Colonic mucosa (tissue), 4 donors: Measurements from ENCODE around the gene RBM8A. TPM values are rescaled to one million over a fixed set of nuclear protein-coding genes. Genes with fewer than 3 reads are reported as not detected.

Source experiments
- DNase-seq: peaks from one replicate; pipeline ENCODE4 v3.0.0-alpha.2; 2020
- H3K27ac ChIP-seq: fragments of 200-600 bp; one replicate; pipeline ENCODE4 v1.8.0; 2021
- H3K27me3 ChIP-seq: fragments of 200-600 bp; one replicate; pipeline ENCODE4 v1.8.0; 2021
- H3K36me3 ChIP-seq: fragments of 200-600 bp; one replicate; pipeline ENCODE4 v1.8.0; 2021
- H3K4me1 ChIP-seq: fragments of 200-600 bp; one replicate; pipeline ENCODE4 v1.8.0; 2021; ENCODE audit warnings: mild to moderate bottlenecking
- H3K4me3 ChIP-seq: fragments of 200-600 bp; one replicate; pipeline ENCODE4 v1.8.0; 2021
- H3K9ac ChIP-seq, 2 donors: one replicate each; pipeline ENCODE4 v1.7.0; 2013; ENCODE audit warnings: control low read depth in 2 of 2, low read depth in 2 of 2, low read length in 2 of 2
- H3K9me3 ChIP-seq: fragments of 200-600 bp; one replicate; pipeline ENCODE4 v1.8.0; 2021
- intact Hi-C: fragments of 100-400 bp; cut with DNase I; formaldehyde crosslinking; loops from one replicate; pipeline ENCODE4 v1.14.1; 2022
- total RNA-seq, 2 donors: library from RNA; stranded (reverse); fragmentation: NEBNext Ultra II Directional in 1 of 2; extraction: Animal tissue kit (Norgen Biotek cat#: 25700) in 1 of 2; gene quantifications; one replicate each; pipeline ENCODE4 v1.2.1, GENCODE V29; 2021
- TF ChIP-seq, protein P1 (sequence below): fragments of 200-600 bp; IDR thresholded peaks from one replicate; pipeline ENCODE4 v1.8.0; 2022; ENCODE audit warnings: antibody characterized with exemption, mild to moderate bottlenecking
- donor health status: healthy.
- donor health status: DM: no; HTN: no; CAD: no.
- donor health status: DM: no; HTN: no; CAD: no.

The RBM8A gene
- total RNA-seq, 2 donors from 2014 or later: 108 to 148 TPM

DNA sequence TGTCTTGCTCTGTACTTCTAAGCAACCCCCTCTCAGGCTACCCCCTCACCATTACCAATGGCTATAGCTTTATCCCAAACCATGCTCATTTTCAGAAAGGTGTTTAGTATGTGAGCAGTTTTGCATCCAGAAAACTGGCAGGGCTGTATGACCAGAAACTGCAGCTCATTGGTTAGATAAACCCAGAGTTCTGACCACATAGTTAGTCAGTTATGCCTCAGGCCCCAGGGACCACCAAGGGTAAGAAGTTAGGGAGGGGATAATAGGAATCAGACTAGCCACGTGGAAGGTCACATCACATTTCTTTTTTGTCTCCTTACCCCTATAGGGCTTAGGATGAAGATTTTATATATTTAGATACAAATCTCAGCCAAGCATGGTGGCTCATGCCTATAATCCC, 18.6 kb downstream of the RBM8A start:
- intact Hi-C loops: no loop called here
- Histone ChIP-seq H3K9ac (no peak overlapping the region), H3K27me3 (no peaks in the 10 kb centered on the region), H3K4me3 (no peak overlapping the region), H3K27ac (no peak overlapping the region), H3K9me3 (no peaks in the 10 kb centered on the region), H3K4me1 (no peaks in the 10 kb centered on the region), H3K36me3 (no peaks in the 10 kb centered on the region)
- TF ChIP-seq, protein P1, sequence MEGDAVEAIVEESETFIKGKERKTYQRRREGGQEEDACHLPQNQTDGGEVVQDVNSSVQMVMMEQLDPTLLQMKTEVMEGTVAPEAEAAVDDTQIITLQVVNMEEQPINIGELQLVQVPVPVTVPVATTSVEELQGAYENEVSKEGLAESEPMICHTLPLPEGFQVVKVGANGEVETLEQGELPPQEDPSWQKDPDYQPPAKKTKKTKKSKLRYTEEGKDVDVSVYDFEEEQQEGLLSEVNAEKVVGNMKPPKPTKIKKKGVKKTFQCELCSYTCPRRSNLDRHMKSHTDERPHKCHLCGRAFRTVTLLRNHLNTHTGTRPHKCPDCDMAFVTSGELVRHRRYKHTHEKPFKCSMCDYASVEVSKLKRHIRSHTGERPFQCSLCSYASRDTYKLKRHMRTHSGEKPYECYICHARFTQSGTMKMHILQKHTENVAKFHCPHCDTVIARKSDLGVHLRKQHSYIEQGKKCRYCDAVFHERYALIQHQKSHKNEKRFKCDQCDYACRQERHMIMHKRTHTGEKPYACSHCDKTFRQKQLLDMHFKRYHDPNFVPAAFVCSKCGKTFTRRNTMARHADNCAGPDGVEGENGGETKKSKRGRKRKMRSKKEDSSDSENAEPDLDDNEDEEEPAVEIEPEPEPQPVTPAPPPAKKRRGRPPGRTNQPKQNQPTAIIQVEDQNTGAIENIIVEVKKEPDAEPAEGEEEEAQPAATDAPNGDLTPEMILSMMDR: no peak
- DNase-seq: no peak

DNA sequence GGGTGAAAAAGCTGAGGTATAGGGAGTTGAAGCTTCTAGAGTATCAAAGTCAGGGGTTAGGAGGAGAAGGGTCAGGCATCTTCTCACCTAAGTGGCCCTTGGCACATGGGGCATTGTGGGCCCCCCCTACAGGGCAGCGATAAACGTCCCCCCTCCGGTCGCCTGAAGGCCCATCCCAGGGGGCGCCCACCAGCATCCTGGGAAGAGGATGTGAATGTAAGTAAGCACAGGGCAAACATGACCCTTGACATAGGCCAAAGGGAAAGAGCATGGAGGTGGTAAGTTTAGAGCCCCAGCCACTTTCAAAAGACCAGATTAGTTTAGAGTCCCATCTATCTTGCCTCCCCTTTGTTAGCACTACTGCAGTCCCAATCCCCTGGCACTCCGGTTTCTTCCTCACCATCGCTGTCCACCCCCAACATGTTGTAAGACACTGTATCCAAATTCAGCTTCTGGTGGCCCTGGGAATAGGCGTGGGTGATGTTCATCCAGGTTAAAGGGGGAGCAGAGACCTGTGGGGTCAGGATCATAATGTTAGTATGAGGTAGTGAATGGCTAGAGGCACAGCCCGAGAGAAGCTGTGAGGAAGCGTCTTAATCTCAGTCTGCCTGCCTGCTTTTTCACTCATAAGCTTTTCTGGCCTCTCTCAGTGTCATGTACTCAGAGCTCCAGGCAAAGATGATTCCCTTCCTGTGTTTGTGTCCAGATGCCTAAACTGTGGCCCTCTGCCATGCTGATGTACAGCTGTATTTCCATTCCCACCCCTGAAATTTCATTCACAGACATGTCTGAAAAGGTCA, 20.1 kb downstream of the RBM8A start:
- Histone ChIP-seq H3K9ac (no peak overlapping the region), H3K9me3 (no peaks in the 10 kb centered on the region), H3K27me3 (no peaks in the 10 kb centered on the region), H3K4me1 (no peaks in the 10 kb centered on the region), H3K27ac (no peak overlapping the region), H3K36me3 (no peaks in the 10 kb centered on the region), H3K4me3 (no peak overlapping the region)
- intact Hi-C loops: no loop called here
- TF ChIP-seq, protein P1: no peak
- no peak for DNase-seq

DNA sequence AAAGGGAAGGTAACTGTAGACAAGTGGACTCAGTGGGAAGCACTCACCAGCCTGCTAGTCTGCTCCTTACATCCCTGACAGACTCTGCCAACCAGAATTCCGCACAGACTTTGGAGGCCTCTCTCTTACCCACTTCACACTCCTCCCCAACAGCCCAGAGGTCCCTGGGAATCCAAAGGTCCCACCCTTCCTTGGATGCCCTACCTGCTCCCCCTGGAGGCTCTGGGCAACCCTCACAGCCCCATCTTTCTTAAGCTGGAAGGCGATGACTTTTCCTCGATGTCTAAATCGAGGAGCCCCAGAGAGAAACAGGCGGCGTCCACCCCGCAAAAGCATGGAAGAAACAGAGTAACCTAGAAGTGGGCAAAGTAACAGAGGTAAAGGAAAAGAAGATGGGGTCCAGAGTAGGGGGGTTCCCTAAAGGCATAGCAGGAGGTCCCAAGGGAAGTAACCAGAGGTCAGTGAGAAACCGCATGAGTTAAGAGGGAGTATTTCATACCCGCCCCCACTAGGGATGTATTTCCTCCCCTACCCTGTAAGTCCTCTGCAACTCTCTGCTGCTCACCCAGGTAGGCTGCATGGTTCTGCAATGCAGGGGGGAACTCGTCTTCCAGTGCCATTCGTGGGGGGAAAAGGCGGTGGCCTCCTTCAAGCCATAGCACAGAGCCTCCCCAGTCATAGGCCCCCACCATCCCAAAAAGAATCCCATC, 25.8 kb downstream of the RBM8A start:
- TF ChIP-seq, protein P1: no peak
- intact Hi-C loops: no loop called here

DNA sequence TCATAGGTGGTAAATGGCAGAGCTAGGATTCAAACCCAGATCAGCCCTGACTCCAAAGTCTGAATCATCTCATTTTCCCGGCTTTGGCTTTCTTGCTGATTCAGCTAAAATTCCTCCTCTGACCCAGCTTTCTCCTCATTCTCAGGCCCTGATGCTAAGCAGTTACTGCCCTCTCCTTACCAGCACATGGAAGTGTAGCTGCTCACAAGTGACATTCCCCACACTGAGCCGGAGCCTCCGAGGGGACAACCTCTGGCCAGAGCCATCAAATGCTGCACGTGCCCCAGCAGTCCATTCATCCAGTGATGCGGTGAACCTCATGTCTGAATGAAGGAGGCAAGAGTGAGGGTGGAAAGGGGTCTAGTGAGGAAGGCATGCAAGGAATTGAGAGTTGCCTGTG, 28.5 kb downstream of the RBM8A start:
- H3K36me3 ChIP-seq: no peaks in the 10 kb centered on the region
- H3K9me3 ChIP-seq: no peaks in the 10 kb centered on the region
- no peak overlapping the region for H3K4me3 ChIP-seq
- intact Hi-C loops: no loop called here
- TF ChIP-seq, protein P1: no peak
- no peaks in the 10 kb centered on the region for H3K4me1 ChIP-seq
- no peaks in the 10 kb centered on the region for H3K27me3 ChIP-seq
- H3K27ac ChIP-seq: no peak overlapping the region
- DNase-seq: no peak
- H3K9ac ChIP-seq: no peak overlapping the region

More for the DNA sequence above, 25.8 kb downstream of the RBM8A start:
- no peak for DNase-seq
- Histone ChIP-seq H3K4me1 (no peaks in the 10 kb centered on the region), H3K9ac (no peak overlapping the region), H3K27ac (no peak overlapping the region), H3K4me3 (no peak overlapping the region), H3K36me3 (no peaks in the 10 kb centered on the region), H3K9me3 (no peaks in the 10 kb centered on the region), H3K27me3 (no peaks in the 10 kb centered on the region)

DNA sequence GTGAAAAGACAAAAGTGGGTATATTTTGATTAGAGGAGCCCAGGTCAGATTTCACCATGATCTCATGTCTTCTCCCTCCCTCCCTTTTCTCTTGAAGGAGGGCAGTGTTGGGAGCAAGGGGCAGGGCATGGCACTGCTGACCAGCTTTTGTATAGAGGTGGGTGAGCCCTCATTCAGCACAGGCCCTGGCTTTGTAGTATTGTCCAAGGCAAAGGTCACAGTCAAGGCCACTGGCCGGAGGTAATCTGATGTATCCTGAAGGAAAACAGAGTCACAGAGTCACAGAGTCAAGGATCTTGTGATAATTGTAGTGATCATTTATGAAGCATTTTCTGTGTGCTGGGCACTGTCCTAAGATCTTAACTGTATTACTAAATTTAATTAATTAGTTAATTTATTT, 29.3 kb downstream of the RBM8A start:
- Histone ChIP-seq H3K27me3 (no peaks in the 10 kb centered on the region), H3K9ac (no peak overlapping the region), H3K9me3 (no peaks in the 10 kb centered on the region), H3K4me3 (no peak overlapping the region), H3K27ac (no peak overlapping the region), H3K36me3 (no peaks in the 10 kb centered on the region), H3K4me1 (no peaks in the 10 kb centered on the region)
- intact Hi-C loops: no loop called here
- TF ChIP-seq, protein P1: no peak
- no peak for DNase-seq
